GM23248 (cell line): ENCODE results near the gene EIF4G3. TPM values are rescaled to one million over a fixed set of nuclear protein-coding genes. Genes with fewer than 3 reads are reported as not detected.
A peak's percentile ranks its signal among the peaks of the same experiment; 100 is the strongest.

Source experiments
- DNase-seq: peaks from one replicate; pipeline ENCODE4 v3.0.0-alpha.2; 2015
- H2AFZ ChIP-seq: fragments of 200-600 bp; sonication (generic); 2 replicates; pipeline ENCODE4 v1.6.1; 2016; ENCODE audit warnings: antibody characterized with exemption
- H3F3A ChIP-seq: fragments of 200-600 bp; sonication (generic); 2 replicates; pipeline ENCODE4 v1.6.1; 2016; ENCODE audit warnings: mild to moderate bottlenecking, antibody characterized with exemption, mixed run types; ENCODE audit not compliant: insufficient read depth
- H3K27ac ChIP-seq: fragments of 200-600 bp; sonication (generic); 2 replicates; pipeline ENCODE4 v1.5.1; 2016; ENCODE audit warnings: mild to moderate bottlenecking
- H3K27me3 ChIP-seq: fragments of 200-600 bp; sonication (generic); replicated peaks from 2 replicates; pipeline ENCODE4 v1.6.1; 2016; ENCODE audit warnings: mild to moderate bottlenecking; ENCODE audit not compliant: insufficient read depth
- H3K36me3 ChIP-seq: fragments of 200-600 bp; sonication (generic); 2 replicates; pipeline ENCODE4 v1.6.1; 2016; ENCODE audit warnings: low read depth, mild to moderate bottlenecking
- H3K4me1 ChIP-seq: fragments of 200-600 bp; sonication (generic); 2 replicates; pipeline ENCODE4 v1.6.1; 2016; ENCODE audit warnings: mild to moderate bottlenecking; ENCODE audit not compliant: insufficient read depth
- H3K4me2 ChIP-seq: fragments of 200-600 bp; sonication (generic); one replicate; pipeline ENCODE4 v1.6.1; 2016; ENCODE audit warnings: mild to moderate bottlenecking; ENCODE audit not compliant: unreplicated experiment
- H3K4me3 ChIP-seq: fragments of 200-600 bp; sonication (generic); 2 replicates; pipeline ENCODE4 v1.5.1; 2016; ENCODE audit warnings: mild to moderate bottlenecking
- H3K79me2 ChIP-seq: fragments of 200-600 bp; sonication (generic); 2 replicates; pipeline ENCODE4 v1.6.1; 2016; ENCODE audit warnings: mild to moderate bottlenecking; ENCODE audit not compliant: insufficient read depth
- H3K9ac ChIP-seq: fragments of 200-600 bp; sonication (generic); 2 replicates; pipeline ENCODE4 v1.6.1; 2016; ENCODE audit warnings: mild to moderate bottlenecking
- H3K9me2 ChIP-seq: fragments of 200-600 bp; sonication (generic); 2 replicates; pipeline ENCODE4 v1.6.1; 2016; ENCODE audit warnings: mixed run types, mild to moderate bottlenecking, moderate library complexity; ENCODE audit not compliant: insufficient read depth
- H3K9me3 ChIP-seq: fragments of 200-600 bp; sonication (generic); one replicate; pipeline ENCODE4 v1.6.1; 2017; ENCODE audit warnings: low read depth
- H4K20me1 ChIP-seq: fragments of 200-600 bp; sonication (generic); 2 replicates; pipeline ENCODE4 v1.6.0; 2016; ENCODE audit not compliant: insufficient read depth
- EZH2 ChIP-seq: fragments of 200-600 bp; sonication (generic); IDR thresholded peaks from 2 replicates; pipeline ENCODE4 v1.6.1; 2018; ENCODE audit warnings: antibody characterized with exemption, mild to moderate bottlenecking; ENCODE audit not compliant: insufficient read depth, poor library complexity, severe bottlenecking
- EZH2phosphoT487 ChIP-seq: fragments of 200-600 bp; sonication (generic); IDR thresholded peaks from 2 replicates; pipeline ENCODE4 v1.6.1; 2018; ENCODE audit warnings: antibody characterized with exemption, moderate library complexity, mild to moderate bottlenecking, low read depth; ENCODE audit not compliant: insufficient read depth
- WGBS, 2 experiments: methylation state at CpG; one replicate each; pipeline ENCODE4 v1.1.6; 2015 to 2017; ENCODE audit warnings: low lambda C conversion rate in 2 of 2, low coverage in 1 of 2; ENCODE audit errors: missing lambda C conversion rate in 2 of 2; 5-methylcytosine and 5-hydroxymethylcytosine counted together
- in situ Hi-C: fragments of 300-500 bp; cut with MboI; formaldehyde crosslinking; loops from 2 replicates; pipeline ENCODE4 v1.15.0; 2020
- polyA plus RNA-seq: library from polyadenylated mRNA; unstranded; fragments of >200 nt; fragmentation: Nextera tagmentation; extraction: Ambion mirVana; gene quantifications from 2 replicates; pipeline ENCODE4 v1.2.1, GENCODE V29; 2016
- total RNA-seq: library from RNA; depleted of rRNA; stranded (reverse); fragments of >200 nt; shearing (Covaris generic); gene quantifications from 2 replicates; pipeline ENCODE4 v1.2.3, GENCODE V29; 2014

Gene EIF4G3
- total and polyA plus RNA-seq, 2 experiments from 2014 or later: 24.0 to 43.1 TPM

DNA sequence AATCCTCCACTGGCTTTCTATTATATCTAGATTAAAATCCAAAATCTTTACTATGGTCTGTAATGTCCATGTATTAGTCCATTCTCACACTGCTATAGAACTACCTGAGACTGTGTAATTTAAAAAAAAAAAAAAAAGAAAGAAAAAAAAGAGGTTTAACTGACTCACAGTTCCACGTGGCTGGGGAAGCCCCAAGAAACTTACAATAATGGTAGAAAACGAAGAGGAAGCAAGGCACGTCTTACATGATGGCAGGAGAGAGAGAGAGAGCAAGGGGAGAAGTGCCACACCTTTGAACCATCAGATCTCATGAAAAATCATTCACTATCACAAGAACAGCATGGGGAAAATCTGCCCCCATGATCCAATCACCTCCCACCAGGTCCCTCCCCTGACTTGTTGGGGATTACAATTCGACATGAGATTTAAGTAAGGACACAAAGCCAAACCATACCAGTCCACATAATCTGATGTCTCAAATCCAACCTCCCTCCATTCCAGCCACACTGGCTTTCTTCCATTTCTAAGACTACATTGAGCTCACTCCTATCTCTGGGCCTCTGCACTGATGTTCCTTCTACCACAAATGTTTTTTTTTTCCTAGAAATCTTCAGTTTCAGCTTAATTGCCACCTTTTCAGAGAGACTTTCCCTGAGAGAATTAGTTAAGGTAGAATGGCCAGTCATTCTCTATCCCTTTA, 92.4 kb downstream of the EIF4G3 start:
- no peaks in the 10 kb centered on the region for H3K27me3 ChIP-seq
- in situ Hi-C loops: no loop called here
- H3K36me3 ChIP-seq: peaks cover 15% of the 10 kb centered on the region
- peak overlapping the region; percentile 90 for H3K27ac ChIP-seq
- no peak for DNase-seq
- TF ChIP-seq EZH2phosphoT487 (no peak), EZH2 (no peak)
- no peak overlapping the region for H3K4me3 ChIP-seq
- peaks cover 12% of the 10 kb centered on the region; the same call in 1 of the 2 replicates for H3F3A ChIP-seq
- 63 to 70% methylated on average over 4 of the region's 4 CpGs for WGBS, 2 experiments
- no peaks in the 10 kb centered on the region for H4K20me1 ChIP-seq
- peak overlapping the region; percentile 69 for H3K4me2 ChIP-seq
- H3K79me2 ChIP-seq: peaks cover 94% of the 10 kb centered on the region
- H2AFZ ChIP-seq: no peak overlapping the region
- no peaks in the 10 kb centered on the region for H3K9me2 ChIP-seq
- H3K4me1 ChIP-seq: peaks cover 21% of the 10 kb centered on the region
- H3K9me3 ChIP-seq: no peaks in the 10 kb centered on the region
- H3K9ac ChIP-seq: peak overlapping the region; percentile 70

GRCh38 chr1:21082073-21082472, 94.6 kb downstream of the EIF4G3 start:
- no peaks in the 10 kb centered on the region for H3K9me3 ChIP-seq
- H3K4me3 ChIP-seq: no peak overlapping the region
- no peaks in the 10 kb centered on the region for H3K27me3 ChIP-seq
- H3K9ac ChIP-seq: no peak overlapping the region
- H3K27ac ChIP-seq: peak overlapping the region; percentile 90
- H3K36me3 ChIP-seq: peaks cover 12% of the 10 kb centered on the region
- in situ Hi-C loops: no loop called here
- peaks cover 19% of the 10 kb centered on the region for H3K4me1 ChIP-seq
- no peak overlapping the region for H2AFZ ChIP-seq
- peaks cover 94% of the 10 kb centered on the region for H3K79me2 ChIP-seq
- 77% methylated on average over 6 of the region's 6 CpGs for WGBS, 2 experiments
- TF ChIP-seq EZH2: no peak
- TF ChIP-seq EZH2phosphoT487: no peak
- H3K9me2 ChIP-seq: no peaks in the 10 kb centered on the region
- H4K20me1 ChIP-seq: no peaks in the 10 kb centered on the region
- no peak overlapping the region for H3K4me2 ChIP-seq
- DNase-seq: no peak
- H3F3A ChIP-seq: peaks cover 22% of the 10 kb centered on the region; the same call in 1 of the 2 replicates

- Histone ChIP-seq H3K9me2 (no peaks in the 10 kb centered on the region), H4K20me1 (no peaks in the 10 kb centered on the region), H3K9ac (no peak overlapping the region), H3K27ac (peak overlapping the region; percentile 44), H3K36me3 (no peaks in the 10 kb centered on the region), H3K4me2 (peak overlapping the region; percentile 17), H3K9me3 (no peaks in the 10 kb centered on the region), H3K4me3 (no peak overlapping the region), H3K4me1 (peaks cover 21% of the 10 kb centered on the region), H3F3A (peaks cover 30% of the 10 kb centered on the region; the same call in 1 of the 2 replicates), H3K79me2 (peaks cover 98% of the 10 kb centered on the region), H2AFZ (no peak overlapping the region), H3K27me3 (no peaks in the 10 kb centered on the region)
- TF ChIP-seq EZH2phosphoT487: no peak
- TF ChIP-seq EZH2: no peak
- peak; percentile 71 for DNase-seq
- in situ Hi-C loops: no loop called here
Observed at GRCh38 chr1:21077085-21077484, 99.6 kb downstream of the EIF4G3 start.

DNA sequence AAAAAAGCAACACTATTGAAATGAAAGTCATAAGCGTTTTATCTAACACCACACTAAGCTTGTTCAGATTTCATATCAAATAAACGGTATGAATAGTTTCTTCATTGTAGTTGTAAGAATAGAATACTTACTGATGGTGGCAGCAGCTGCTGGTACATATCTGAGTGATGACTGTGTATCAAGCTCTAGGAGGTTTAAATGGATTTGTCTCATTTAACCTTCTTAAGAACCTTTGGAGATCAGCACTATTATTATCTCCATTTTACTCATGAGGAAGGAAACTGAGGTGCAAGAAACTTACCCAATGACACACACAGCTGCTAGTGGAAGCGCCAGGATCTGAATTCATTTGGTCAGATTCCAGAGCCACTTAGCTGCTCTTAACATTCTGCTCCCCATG, 104.0 kb downstream of the EIF4G3 start:
- H3F3A ChIP-seq: peaks cover 51% of the 10 kb centered on the region
- no peaks in the 10 kb centered on the region for H3K36me3 ChIP-seq
- peak; percentile 62 for DNase-seq
- no peaks in the 10 kb centered on the region for H3K27me3 ChIP-seq
- H3K4me2 ChIP-seq: no peak overlapping the region
- H3K4me3 ChIP-seq: no peak overlapping the region
- H4K20me1 ChIP-seq: no peaks in the 10 kb centered on the region
- peaks cover 89% of the 10 kb centered on the region for H3K79me2 ChIP-seq
- H3K9me3 ChIP-seq: no peaks in the 10 kb centered on the region
- H2AFZ ChIP-seq: no peak overlapping the region
- no peak overlapping the region for H3K27ac ChIP-seq
- in situ Hi-C loops: no loop called here
- WGBS, 2 experiments: 90 to 91% methylated on average over 3 of the region's 3 CpGs
- no peaks in the 10 kb centered on the region for H3K9me2 ChIP-seq
- no peak overlapping the region for H3K9ac ChIP-seq
- peaks cover 42% of the 10 kb centered on the region for H3K4me1 ChIP-seq
- TF ChIP-seq EZH2: no peak
